HG03064 (cell line): Measurements from ENCODE around the gene PAXX.

Experiments used
- ATAC-seq: cut with Tn5 transposase; IDR thresholded peaks from one replicate; pipeline ENCODE4 v1.9.1; 2021; ENCODE audit warnings: low read depth; ENCODE audit not compliant: unreplicated experiment

PAXX gene

GRCh38 chr9:136980669-136981478 is 11.3 kb upstream of the PAXX start:
- no peak for ATAC-seq

- no peak for ATAC-seq
Observed at GRCh38 chr9:136981588-136982231, 10.5 kb upstream of the PAXX start.

DNA sequence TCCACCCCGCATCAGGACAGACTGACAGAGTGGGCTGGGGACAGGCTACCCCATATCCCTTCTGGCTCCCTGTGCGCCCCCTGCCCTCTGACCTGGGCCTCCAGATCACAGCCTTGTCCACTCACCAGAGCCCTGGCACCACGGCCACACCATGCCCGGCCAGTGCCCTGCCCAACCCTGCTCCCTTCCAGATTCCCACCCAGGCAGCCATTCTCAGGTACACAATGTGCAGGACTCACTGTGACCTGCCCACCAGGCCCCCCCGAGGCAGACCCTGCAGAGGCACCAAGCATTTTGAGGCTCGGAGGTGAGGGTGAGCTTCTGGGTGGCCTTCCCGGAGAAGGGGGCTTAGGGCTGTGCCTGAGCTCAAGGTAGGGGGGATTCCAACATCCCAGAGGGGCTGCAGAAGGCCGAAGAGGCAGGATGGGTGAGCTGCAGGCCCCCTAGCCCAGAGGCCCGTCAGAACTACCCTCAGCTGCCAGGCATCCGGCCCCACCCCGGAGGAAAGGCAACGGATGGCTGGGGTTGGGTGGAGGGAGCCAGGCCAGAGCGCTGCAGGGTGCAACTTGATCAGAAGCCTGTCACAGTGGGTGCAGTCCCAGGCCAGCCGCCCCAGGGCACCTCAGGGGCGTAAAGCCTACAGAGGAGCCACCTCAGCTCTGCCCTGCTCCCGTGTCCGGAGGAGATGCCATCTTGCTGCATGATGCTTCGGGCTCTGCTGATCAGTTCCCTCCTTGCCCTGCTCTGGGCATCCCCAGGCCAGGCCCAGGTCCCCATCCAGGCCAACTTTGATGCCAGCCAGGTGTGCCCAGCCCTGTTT is 9.8 kb upstream of the PAXX start, which contains the start of gene LCNL1:
TSS of gene LCNL1 (plus strand) at position 762 of the 820 bp plus-strand sequence. CDS start 594 bp downstream, outside the sequence.
- no peak for ATAC-seq

DNA sequence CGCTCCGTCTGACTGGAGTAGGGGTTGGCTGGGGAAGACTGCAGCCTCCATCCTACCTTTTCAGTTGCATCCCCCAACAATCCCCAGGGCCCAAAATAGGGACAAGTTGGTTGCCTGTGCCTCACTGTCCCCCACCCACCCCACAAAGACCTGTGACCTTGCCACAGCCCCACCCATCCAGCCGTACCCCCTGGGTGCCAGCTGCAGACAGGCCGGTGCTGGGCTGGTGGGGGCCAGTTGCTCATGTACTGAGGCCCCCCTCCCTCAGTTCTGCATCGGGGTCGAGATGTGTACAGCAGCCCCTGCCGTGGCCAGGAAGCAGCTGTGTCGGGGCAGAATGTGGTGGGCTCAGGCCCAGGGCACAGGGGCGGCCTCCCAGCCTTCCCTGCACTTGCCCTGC is 9.1 kb upstream of the PAXX start:
- ATAC-seq, result no peak

GRCh38 chr9:136983656-136984314 is 8.4 kb upstream of the PAXX start:
- ATAC-seq, result no peak

- ATAC-seq, result no peak
Observed at GRCh38 chr9:136984464-136985026, 7.7 kb upstream of the PAXX start.

DNA sequence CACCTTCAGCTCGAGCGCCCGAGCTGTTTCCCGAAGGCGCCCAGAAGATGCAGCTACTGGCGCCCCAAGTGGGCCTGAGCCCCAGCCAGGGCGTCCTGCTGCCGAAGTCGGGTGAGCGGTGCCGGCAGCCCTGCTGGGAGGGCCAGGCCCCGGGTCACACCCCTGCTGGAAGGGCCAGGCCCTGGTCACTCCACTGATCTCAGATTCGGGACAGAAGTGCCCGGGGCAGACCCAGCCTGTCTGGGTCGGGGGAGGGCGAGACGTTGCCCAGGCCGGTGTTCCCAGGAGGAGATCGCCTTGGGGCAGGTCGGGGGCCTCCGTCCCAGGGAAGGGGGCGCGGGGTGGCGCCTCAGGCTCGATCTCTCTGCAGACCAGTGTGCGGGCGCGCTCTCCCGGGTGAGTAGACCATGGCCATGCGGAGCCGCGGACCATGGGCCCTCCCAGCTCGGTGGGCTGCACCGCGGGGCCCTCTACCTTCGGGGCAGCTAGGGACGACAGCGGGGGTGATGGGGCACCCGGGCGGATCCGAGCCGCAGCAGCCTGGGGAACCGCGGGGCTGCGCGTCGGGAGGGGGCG is 7.1 kb upstream of the PAXX start:
- ATAC-seq, result no peak

DNA sequence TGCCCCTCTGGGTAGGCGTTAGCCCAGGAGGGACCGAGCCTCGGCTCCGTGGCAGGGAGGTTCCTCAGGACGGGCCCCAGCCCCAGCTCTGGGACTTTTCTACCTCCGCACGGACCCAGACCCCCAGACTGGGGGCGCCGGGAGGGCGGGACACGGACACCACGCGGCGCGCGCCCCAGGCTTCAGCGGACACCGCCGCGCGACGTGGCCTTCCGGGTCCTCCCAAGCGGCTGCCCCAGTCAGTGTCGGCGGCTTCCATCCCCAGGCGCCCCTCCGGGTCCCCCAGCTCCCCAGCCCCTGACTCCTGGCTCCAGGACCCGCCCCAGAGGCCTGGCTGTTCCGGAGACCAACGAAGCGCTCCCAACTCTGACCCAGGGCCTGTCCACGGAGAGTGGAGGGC is 6.4 kb upstream of the PAXX start:
- no peak for ATAC-seq

DNA sequence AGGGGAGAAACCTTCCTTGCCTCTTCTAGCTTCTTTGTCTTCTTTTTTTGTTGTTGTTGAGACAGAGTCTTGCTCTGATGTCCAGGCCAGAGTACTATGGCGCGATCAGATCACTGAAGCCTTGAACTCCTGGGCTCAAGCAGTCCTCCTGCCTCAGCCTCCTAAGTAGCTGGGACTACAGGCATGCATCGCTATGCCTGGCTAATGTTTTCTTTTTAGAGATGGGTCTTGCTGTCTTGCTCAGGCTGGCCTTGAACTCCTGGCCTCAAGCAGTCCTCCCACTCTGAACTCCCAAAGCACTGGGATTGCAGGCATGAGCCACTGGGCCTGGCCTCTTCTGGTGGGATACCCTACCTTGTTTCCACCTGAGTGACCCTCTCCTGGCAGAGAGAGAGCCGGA is 3.4 kb upstream of the PAXX start:
- no peak for ATAC-seq

DNA sequence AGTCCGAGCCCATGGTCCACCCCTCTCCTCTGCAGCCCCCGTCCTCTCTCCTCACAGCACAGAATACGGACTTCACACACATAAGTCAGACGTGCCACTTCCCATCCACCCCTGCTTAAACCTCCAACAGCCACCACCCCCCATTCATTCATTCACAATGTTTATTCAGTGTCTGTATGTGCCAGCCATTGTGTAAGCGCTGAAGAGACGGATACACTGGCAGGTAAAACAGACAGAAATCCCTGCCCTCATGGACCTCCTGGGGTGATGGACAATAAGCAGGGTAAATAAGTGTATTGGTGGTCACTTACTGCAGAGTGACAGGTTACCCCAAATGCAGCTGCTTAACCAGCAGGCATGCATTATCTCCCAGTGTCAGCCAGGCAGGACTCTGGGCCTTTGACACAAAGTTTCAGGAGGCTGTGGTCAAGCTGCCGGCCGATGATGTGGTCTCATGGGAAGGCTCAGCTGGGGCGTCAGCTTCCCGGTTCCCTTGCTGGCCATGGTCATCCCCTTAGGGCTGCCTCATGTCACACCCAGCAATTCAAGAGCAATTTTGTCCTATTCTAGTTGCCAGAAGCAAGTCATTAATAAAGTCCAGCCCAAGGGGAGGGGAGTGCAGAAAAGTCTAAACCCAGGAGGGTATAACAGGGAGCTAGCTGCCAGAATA is 1.8 kb upstream of the PAXX start:
- ATAC-seq, result no peak

DNA sequence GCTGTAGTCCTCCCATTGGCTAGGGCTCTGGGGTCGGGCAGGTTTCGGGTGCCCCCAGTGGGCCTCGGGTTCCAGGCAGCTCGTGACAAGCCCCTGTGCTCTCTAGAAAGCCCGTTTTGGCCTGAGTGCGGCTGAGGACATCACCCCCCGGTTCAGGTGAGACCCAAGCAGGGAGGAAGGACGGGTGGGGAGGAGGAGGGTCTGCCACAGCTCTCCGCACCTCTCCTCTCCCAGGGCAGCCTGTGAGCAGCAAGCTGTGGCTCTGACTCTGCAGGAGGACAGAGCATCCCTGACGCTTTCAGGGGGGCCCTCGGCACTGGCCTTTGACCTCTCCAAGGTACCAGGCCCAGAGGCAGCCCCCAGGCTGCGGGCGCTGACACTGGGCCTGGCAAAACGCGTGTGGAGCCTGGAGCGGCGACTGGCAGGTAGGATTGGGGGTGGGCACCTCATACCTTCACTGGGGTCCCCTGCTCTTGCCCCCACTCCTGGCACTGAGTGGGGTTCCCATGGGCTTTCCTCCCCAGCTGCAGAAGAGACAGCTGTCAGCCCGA is 672 bp downstream of the PAXX start:
- no peak for ATAC-seq

GRCh38 chr9:136994180-136994887 is 2.1 kb downstream of the PAXX start:
- no peak for ATAC-seq

DNA sequence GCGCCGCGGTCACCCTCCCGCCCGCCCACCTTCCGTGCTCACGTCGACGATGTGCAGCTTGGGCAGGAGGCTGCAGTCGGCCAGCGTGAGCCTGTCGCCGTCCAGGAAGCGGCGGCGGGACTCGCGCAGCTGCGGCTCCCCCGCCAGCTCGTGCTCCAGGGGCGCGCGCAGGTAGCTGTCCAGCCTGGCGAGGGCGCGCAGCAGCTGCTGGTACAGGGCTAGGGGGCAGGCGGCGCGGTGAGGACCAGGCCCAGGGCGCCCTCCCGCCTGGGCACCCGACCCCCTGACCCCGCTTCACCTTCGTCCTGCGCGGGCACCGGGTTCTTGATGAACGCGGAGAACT is 2.6 kb downstream of the PAXX start:
- no peak for ATAC-seq

DNA sequence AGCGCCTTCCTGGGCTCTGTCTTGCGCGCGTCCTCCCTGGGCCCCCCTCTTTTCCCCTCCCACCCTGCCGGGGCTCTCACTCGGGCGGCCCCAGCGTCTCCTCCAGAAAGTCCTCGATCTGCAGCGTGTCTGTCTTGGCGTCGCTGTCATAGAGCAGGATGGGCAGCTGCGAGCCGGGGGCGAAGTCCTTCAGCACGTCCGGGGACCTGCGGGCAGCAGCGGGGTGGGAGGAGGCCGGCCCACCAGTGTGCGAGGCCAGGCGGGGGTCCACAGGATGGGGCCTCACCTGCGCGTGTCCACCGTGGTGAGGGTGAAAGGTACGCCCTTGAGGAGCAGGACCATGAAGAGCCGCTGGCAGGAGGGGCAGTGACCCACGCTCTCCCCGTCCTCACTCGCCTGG is 3.1 kb downstream of the PAXX start:
- no peak for ATAC-seq

- no peak for ATAC-seq
Observed at GRCh38 chr9:136995772-136996311, 3.6 kb downstream of the PAXX start.

- no peak for ATAC-seq
Observed at GRCh38 chr9:136996361-136997292, 4.4 kb downstream of the PAXX start, which contains the start of gene CLIC3. TSS of gene CLIC3 (minus strand) at chr9:136996568. CDS start at chr9:136996543, 25 bp downstream.

- no peak for ATAC-seq
Observed at GRCh38 chr9:136997371-136997770, 5.1 kb downstream of the PAXX start.
